GM12878 (cell line): Measurements from ENCODE around the gene CRYGS. TPM values are rescaled to one million over a fixed set of nuclear protein-coding genes. Genes with fewer than 3 reads are reported as not detected.

Source experiments
- ATAC-seq: fragments of 200-7000 bp; cut with Tn5 transposase; 3 replicates; pipeline ENCODE4 v1.9.1; 2020; ENCODE audit warnings: mild to moderate bottlenecking, moderate library complexity
- BruUV-seq: library from RNA; stranded (reverse); fragments of 400-500 nt; replicated peaks from 2 replicates; lab custom pipeline; 2021; lab: Mats Ljungman, UMichigan
- CTCF ChIA-PET: fragments of 300-600 bp; sonication (Branson Sonifier 250); formaldehyde crosslinking; extraction: SDS; loops from one replicate; lab custom pipeline; 2021; ENCODE audit warnings: inconsistent platforms; lab: Yijun Ruan, JAX
- POLR2A ChIA-PET: fragments of 350-600 bp; formaldehyde crosslinking; extraction: SDS; loops from one replicate; lab custom pipeline; 2021; ENCODE audit warnings: inconsistent platforms; lab: Charles Lee
- RAD21 ChIA-PET: fragments of 300-600 bp; sonication (Branson Sonifier 250); formaldehyde crosslinking; loops from one replicate; lab custom pipeline; 2023; ENCODE audit warnings: antibody characterized with exemption; ENCODE audit not compliant: unreplicated experiment; lab: Charles Lee
- SMC1A ChIA-PET: fragments of 300-600 bp; sonication (Branson Sonifier 250); formaldehyde crosslinking; loops from one replicate; lab custom pipeline; 2023; ENCODE audit not compliant: unreplicated experiment, uncharacterized antibody; lab: Charles Lee
- DNase-seq: peaks from one replicate; pipeline ENCODE4 v3.0.0-alpha.2; 2011; ENCODE audit warnings: low read depth, low spot score
- FAIRE-seq: peaks from 3 replicates; lab custom pipeline; 2011; peaks lifted over from hg19 to GRCh38; lab: Jason Lieb, UNC
- H2AFZ ChIP-seq: 2 replicates; pipeline ENCODE4 v1.6.0; 2011; ENCODE audit warnings: low read depth, low read length, control low read depth; ENCODE audit not compliant: control insufficient read depth
- H3K27ac ChIP-seq: 2 replicates; pipeline ENCODE4 v1.5.1; 2011; ENCODE audit warnings: control low read depth; ENCODE audit not compliant: control insufficient read depth, insufficient read depth
- H3K27me3 ChIP-seq, 2 experiments: replicated peaks in 1 of 2; 2 replicates each; pipeline versions ENCODE4 v1.6.0 to v1.6.1; 2011; ENCODE audit warnings: low read length in 1 of 2; ENCODE audit not compliant: control insufficient read depth in 2 of 2, insufficient read depth in 2 of 2
- H3K36me3 ChIP-seq, 2 experiments: 2 replicates each; pipeline ENCODE4 v1.5.1; 2011; ENCODE audit warnings: low read length in 1 of 2; ENCODE audit not compliant: control insufficient read depth in 2 of 2, insufficient read depth in 2 of 2
- H3K4me1 ChIP-seq: 2 replicates; pipeline ENCODE4 v1.6.1; 2011; ENCODE audit warnings: mild to moderate bottlenecking, low read length, moderate library complexity, mixed read lengths; ENCODE audit not compliant: control insufficient read depth, insufficient read depth
- H3K4me2 ChIP-seq: 2 replicates; pipeline ENCODE4 v1.6.0; 2011; ENCODE audit warnings: control low read depth; ENCODE audit not compliant: control insufficient read depth, insufficient read depth
- H3K4me3 ChIP-seq: fragments of 200-600 bp; sonication (generic); 2 replicates; pipeline ENCODE4 v1.5.1; 2016
- H3K79me2 ChIP-seq: 2 replicates; pipeline ENCODE4 v1.6.0; 2011; ENCODE audit warnings: low read length; ENCODE audit not compliant: control insufficient read depth, insufficient read depth
- H3K9ac ChIP-seq: 2 replicates; pipeline ENCODE4 v1.8.0; 2011; ENCODE audit warnings: low read length, control low read depth, mixed read lengths; ENCODE audit not compliant: control insufficient read depth, insufficient read depth
- H3K9me3 ChIP-seq: replicated peaks from 3 replicates; pipeline ENCODE4 v1.5.1; 2011; ENCODE audit warnings: mild to moderate bottlenecking, low read length; ENCODE audit not compliant: control insufficient read depth, insufficient read depth
- H4K20me1 ChIP-seq: 2 replicates; pipeline ENCODE4 v1.6.0; 2011; ENCODE audit not compliant: control insufficient read depth, insufficient read depth
- BRCA1 ChIP-seq: IDR thresholded peaks from 2 replicates; pipeline ENCODE4 v1.6.1; 2011; ENCODE audit warnings: low read depth, low read length, improper control_type of control experiment
- ETV6 ChIP-seq, 2 experiments: fragments of 450-650 bp in 1 of 2; IDR thresholded peaks in 1 of 2; conservative IDR thresholded peaks in 1 of 2; 2 replicates each; pipeline ENCODE4 v1.6.1; 2014; ENCODE audit warnings: antibody characterized with exemption in 1 of 2, borderline replicate concordance in 1 of 2, low read depth in 1 of 2, mild to moderate bottlenecking in 1 of 2, moderate library complexity in 1 of 2
- FOS ChIP-seq: IDR thresholded peaks from 3 replicates; pipeline ENCODE4 v1.6.1; 2011; ENCODE audit warnings: borderline replicate concordance; ENCODE audit not compliant: insufficient read length; ENCODE audit errors: extremely low read depth
- GABPA ChIP-seq: IDR thresholded peaks from 2 replicates; pipeline ENCODE4 v1.6.1; 2014; ENCODE audit warnings: antibody characterized with exemption, low read depth, mild to moderate bottlenecking, inconsistent platforms
- HDAC6 ChIP-seq: fragments of 200-600 bp; sonication (generic); IDR thresholded peaks from one replicate; pipeline ENCODE4 v1.8.0; 2017; ENCODE audit warnings: antibody characterized with exemption; ENCODE audit not compliant: unreplicated experiment
- JUNB ChIP-seq: IDR thresholded peaks from 2 replicates; pipeline ENCODE4 v1.6.1; 2016; ENCODE audit warnings: antibody characterized with exemption, mild to moderate bottlenecking
- MEF2B ChIP-seq: fragments of 450-650 bp; IDR thresholded peaks from 2 replicates; pipeline ENCODE4 v1.6.1; 2018; ENCODE audit warnings: mild to moderate bottlenecking, moderate library complexity; ENCODE audit not compliant: partially characterized antibody, poor library complexity, severe bottlenecking
- MTA2 ChIP-seq: fragments of 450-650 bp; IDR thresholded peaks from 2 replicates; pipeline ENCODE4 v1.6.1; 2016; ENCODE audit warnings: low read depth, mild to moderate bottlenecking, moderate library complexity
- NFIC ChIP-seq: IDR thresholded peaks from 2 replicates; pipeline ENCODE4 v1.6.1; 2012; ENCODE audit warnings: low read depth, mild to moderate bottlenecking, inconsistent platforms, low read length, moderate library complexity
- POLR2A ChIP-seq: IDR thresholded peaks from 2 replicates; pipeline ENCODE4 v1.6.1; 2011; ENCODE audit warnings: low read depth, mild to moderate bottlenecking, low read length
- RUNX3 ChIP-seq: IDR thresholded peaks from 2 replicates; pipeline ENCODE4 v1.6.1; 2012; ENCODE audit warnings: low read length, inconsistent platforms
- YY1 ChIP-seq: IDR thresholded peaks from 2 replicates; pipeline ENCODE4 v1.6.1; 2011; ENCODE audit warnings: low read depth, mild to moderate bottlenecking, low read length
- WGBS: methylation state at CpG from one replicate; pipeline ENCODE4 v1.1.6; 2016; ENCODE audit warnings: low lambda C conversion rate; ENCODE audit not compliant: insufficient replicate concordance, insufficient coverage; ENCODE audit errors: missing lambda C conversion rate; 5-methylcytosine and 5-hydroxymethylcytosine counted together
- in situ Hi-C: fragments of 300-500 bp; cut with MboI; formaldehyde crosslinking; loops from 9 replicates; pipeline ENCODE4 v1.14.3; 2018; ENCODE audit warnings: mixed read lengths
- intact Hi-C: fragments of 100-400 bp; cut with micrococcal nuclease; formaldehyde crosslinking; loops from one replicate; pipeline ENCODE4 v1.14.2; 2022; ENCODE audit not compliant: unreplicated experiment
- polyA plus RNA-seq, 11 experiments: library from polyadenylated mRNA; depleted of rRNA in 4 of 11; unstranded in 6 of 11; stranded (reverse) in 5 of 11; fragments of >200 nt; fragmentation: Nextera tagmentation in 4 of 11; fragmentation: Illumina TruSeq in 1 of 11; extraction: Ambion mirVana in 4 of 11; extraction: Trizol in 1 of 11; gene quantifications; 1 replicate in 1 of 11; 2 replicates in 10 of 11; pipeline versions ENCODE4 v1.2.1 to v1.2.3, GENCODE V29; 2011 to 2016; ENCODE audit warnings: inconsistent platforms in 2 of 11, missing spikeins in 2 of 11, low read depth in 1 of 11
- total RNA-seq, 4 experiments: library from RNA; depleted of rRNA in 3 of 4; stranded (reverse); fragments of >200 nt in 3 of 4; fragmentation: Illumina TruSeq in 1 of 4; extraction: Trizol in 1 of 4; gene quantifications; 2 replicates each; pipeline versions ENCODE4 v1.2.1 to v1.2.3, GENCODE V29; 2013 to 2021
- TF ChIP-seq, protein P1 (sequence below): fragments of 450-650 bp; IDR thresholded peaks from 2 replicates; pipeline ENCODE4 v1.6.1; 2016; ENCODE audit warnings: mild to moderate bottlenecking, moderate library complexity, borderline replicate concordance

The CRYGS gene
- total and polyA plus RNA-seq, 10 of the 15 experiments (the other 5 are each of a cell fraction or from before 2014, with no cell fraction given), result 1.1 to 6.0 (median 2.5) TPM

DNA sequence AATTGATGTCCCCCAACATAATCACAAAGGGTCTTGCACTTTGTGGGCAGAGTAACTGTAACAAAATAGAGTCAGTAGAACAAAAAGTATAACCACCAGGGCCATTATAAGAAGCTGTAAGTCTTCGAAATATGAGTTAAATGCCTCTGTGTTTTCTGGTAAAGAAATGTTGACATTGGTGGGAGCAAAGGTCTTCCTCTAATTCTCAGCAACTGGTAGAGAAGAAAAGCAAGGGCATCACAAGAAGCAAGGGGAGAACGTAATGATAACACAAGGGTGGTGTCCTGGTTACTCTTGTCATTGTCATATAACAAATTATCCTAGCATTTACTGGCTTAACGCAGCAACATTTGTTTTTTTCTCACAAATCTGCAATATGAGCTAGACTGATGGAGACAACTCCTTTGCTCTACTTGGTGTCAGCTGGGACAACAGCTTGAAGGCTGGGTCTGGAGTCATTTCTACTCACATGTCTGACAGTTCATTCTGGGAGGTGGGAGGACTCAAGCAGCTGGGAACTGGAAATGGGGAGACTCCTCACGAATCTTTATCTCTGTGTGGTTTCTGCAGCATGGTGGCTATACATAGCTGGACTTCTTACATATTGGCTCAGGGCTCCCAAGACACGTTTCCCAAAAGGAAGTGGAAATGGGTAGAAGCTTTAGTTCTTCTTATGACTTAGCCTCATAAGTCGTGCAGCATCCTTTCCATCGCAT lies 46.6 kb upstream of the CRYGS start:
- FAIRE-seq, result no peak
- no peak overlapping the region for H3K4me2 ChIP-seq
- H3K27me3 ChIP-seq, result peaks cover 0 to 2% of the 10 kb centered on the region in 2 experiments; a peak in 1 of 4 replicates
- TF ChIP-seq JUNB, result no peak
- TF ChIP-seq NFIC, result no peak
- TF ChIP-seq RUNX3, result no peak
- no peak for TF ChIP-seq MTA2
- no peak for TF ChIP-seq BRCA1
- TF ChIP-seq, protein P1, sequence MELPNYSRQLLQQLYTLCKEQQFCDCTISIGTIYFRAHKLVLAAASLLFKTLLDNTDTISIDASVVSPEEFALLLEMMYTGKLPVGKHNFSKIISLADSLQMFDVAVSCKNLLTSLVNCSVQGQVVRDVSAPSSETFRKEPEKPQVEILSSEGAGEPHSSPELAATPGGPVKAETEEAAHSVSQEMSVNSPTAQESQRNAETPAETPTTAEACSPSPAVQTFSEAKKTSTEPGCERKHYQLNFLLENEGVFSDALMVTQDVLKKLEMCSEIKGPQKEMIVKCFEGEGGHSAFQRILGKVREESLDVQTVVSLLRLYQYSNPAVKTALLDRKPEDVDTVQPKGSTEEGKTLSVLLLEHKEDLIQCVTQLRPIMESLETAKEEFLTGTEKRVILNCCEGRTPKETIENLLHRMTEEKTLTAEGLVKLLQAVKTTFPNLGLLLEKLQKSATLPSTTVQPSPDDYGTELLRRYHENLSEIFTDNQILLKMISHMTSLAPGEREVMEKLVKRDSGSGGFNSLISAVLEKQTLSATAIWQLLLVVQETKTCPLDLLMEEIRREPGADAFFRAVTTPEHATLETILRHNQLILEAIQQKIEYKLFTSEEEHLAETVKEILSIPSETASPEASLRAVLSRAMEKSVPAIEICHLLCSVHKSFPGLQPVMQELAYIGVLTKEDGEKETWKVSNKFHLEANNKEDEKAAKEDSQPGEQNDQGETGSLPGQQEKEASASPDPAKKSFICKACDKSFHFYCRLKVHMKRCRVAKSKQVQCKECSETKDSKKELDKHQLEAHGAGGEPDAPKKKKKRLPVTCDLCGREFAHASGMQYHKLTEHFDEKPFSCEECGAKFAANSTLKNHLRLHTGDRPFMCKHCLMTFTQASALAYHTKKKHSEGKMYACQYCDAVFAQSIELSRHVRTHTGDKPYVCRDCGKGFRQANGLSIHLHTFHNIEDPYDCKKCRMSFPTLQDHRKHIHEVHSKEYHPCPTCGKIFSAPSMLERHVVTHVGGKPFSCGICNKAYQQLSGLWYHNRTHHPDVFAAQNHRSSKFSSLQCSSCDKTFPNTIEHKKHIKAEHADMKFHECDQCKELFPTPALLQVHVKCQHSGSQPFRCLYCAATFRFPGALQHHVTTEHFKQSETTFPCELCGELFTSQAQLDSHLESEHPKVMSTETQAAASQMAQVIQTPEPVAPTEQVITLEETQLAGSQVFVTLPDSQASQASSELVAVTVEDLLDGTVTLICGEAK, result no peak
- no peak for TF ChIP-seq MEF2B
- TF ChIP-seq POLR2A, result no peak
- TF ChIP-seq YY1, result no peak
- no peak for TF ChIP-seq ETV6 (conservative IDR thresholded peaks at IDR 0.05 in 1 of 2, IDR thresholded peaks at IDR 0.05 in 1 of 2; ENCODE audit: borderline replicate concordance in 1 of 2, low read depth in 1 of 2)
- TF ChIP-seq GABPA, result no peak
- TF ChIP-seq FOS, result no peak
- TF ChIP-seq HDAC6, result no peak
- in situ Hi-C loops (no loop called here), intact Hi-C loops (no loop called here)
- 66% methylated on average over 7 of the region's 7 CpGs for WGBS
- ChIA-PET SMC1A (interaction anchor here (0.9 to 1.9 kb wide), 3 partner anchors 23 to 50 kb away, joined by 3 to 6 read pairs (median 3); no protein-coding TSS in a partner anchor), POLR2A (no interaction called here), CTCF (interaction anchor here (1.2 to 2.7 kb wide), 3 partner anchors 24 to 231 kb away, joined by 5 to 12 read pairs (median 7); no protein-coding TSS in a partner anchor), RAD21 (no interaction called here)
- no peaks in the 10 kb centered on the region for H4K20me1 ChIP-seq
- no peaks in the 10 kb centered on the region for H3K79me2 ChIP-seq
- H2AFZ ChIP-seq, result no peak overlapping the region
- H3K9me3 ChIP-seq, result no peaks in the 10 kb centered on the region
- DNase-seq, result no peak
- H3K4me3 ChIP-seq, result no peak overlapping the region
- BruUV-seq, result no TSS peak
- no peaks in the 10 kb centered on the region for H3K4me1 ChIP-seq
- H3K27ac ChIP-seq, result no peak overlapping the region
- peaks cover 0 to 3% of the 10 kb centered on the region in 2 experiments; a peak in 1 of 4 replicates for H3K36me3 ChIP-seq
- H3K9ac ChIP-seq, result no peak overlapping the region
- no peak for ATAC-seq
